HEK293T (cell line): Measurements from ENCODE around the gene MIA3.

Experiments
- BHLHE40 ChIP-seq: fragments of 450-650 bp; IDR thresholded peaks from 2 replicates; pipeline ENCODE4 v1.6.1; 2016; ENCODE audit warnings: mild to moderate bottlenecking, moderate library complexity, borderline replicate concordance
- ELF4 ChIP-seq: fragments of 450-650 bp; IDR thresholded peaks from 2 replicates; pipeline ENCODE4 v1.6.1; 2017; ENCODE audit warnings: antibody characterized with exemption
- FOXK2 ChIP-seq: fragments of 450-650 bp; IDR thresholded peaks from 2 replicates; pipeline ENCODE4 v1.6.1; 2016; ENCODE audit warnings: mild to moderate bottlenecking
- FOXM1 ChIP-seq: fragments of 450-650 bp; IDR thresholded peaks from 2 replicates; pipeline ENCODE4 v1.6.1; 2017; ENCODE audit warnings: mild to moderate bottlenecking, borderline replicate concordance
- L3MBTL2 ChIP-seq: fragments of 450-650 bp; conservative IDR thresholded peaks from 2 replicates; pipeline ENCODE4 v1.6.1; 2016; ENCODE audit warnings: mild to moderate bottlenecking
- NFRKB ChIP-seq: fragments of 450-650 bp; IDR thresholded peaks from 2 replicates; pipeline ENCODE4 v1.6.1; 2016; ENCODE audit warnings: mild to moderate bottlenecking, moderate library complexity
- PKNOX1 ChIP-seq: fragments of 450-650 bp; IDR thresholded peaks from 2 replicates; pipeline ENCODE4 v1.6.1; 2016
- SP1 ChIP-seq: fragments of 450-650 bp; IDR thresholded peaks from 2 replicates; pipeline ENCODE4 v1.6.1; 2017
- SUZ12 ChIP-seq: fragments of 450-650 bp; IDR thresholded peaks from 2 replicates; pipeline ENCODE4 v1.6.1; 2016; ENCODE audit warnings: mild to moderate bottlenecking
- ZNF384 ChIP-seq: fragments of 450-650 bp; IDR thresholded peaks from 2 replicates; pipeline ENCODE4 v1.6.1; 2016

GRCh38 chr1:222643938-222644635, 26.2 kb downstream of the MIA3 start:
- TF ChIP-seq ZNF384 (no peak), NFRKB (no peak), BHLHE40 (peak; percentile 52; the same call in 1 of the 2 replicates), FOXK2 (no peak), SUZ12 (no peak), SP1 (no peak), ELF4 (peak; percentile 90), FOXM1 (peak; percentile 61; the same call in 1 of the 2 replicates), PKNOX1 (no peak), L3MBTL2 (no peak)
